Measurements from ENCODE around the gene PCNX2.

DNA sequence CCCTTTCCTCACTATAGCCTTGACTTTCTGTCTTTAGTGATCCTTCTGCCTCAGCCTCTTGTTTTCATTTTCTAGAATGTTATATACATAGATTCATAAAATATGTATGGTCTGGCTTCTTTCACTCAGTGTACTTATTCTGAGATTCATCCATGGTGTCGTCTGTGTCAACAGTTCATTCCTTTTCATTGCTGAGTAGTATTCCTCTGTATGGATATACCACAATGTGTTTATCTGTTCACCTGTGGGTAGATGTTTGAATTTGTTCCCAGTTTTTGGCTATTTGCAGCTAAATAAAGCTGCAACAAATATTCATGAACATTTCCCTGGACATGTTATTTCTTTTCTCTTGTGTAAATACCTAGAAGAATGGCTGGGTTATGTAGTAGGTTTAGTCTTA lies 131.8 kb downstream of the PCNX2 start:
- TF ChIP-seq CTCF (optimal IDR thresholded peaks at IDR 0.05 in 1 of 3, IDR thresholded peaks at IDR 0.05 in 1 of 3, conservative IDR thresholded peaks at IDR 0.05 in 1 of 3; ENCODE audit: extremely low read depth in 1 of 3, insufficient read depth in 2 of 3, low read length in 3 of 3) = no peak
- TF ChIP-seq EZH2 (IDR thresholded peaks at IDR 0.05; ENCODE audit: low read length) = no peak
